NCI-H82 (cell line): ENCODE results near the gene GALK2.
"Not testable (repeated sequence)": the region's sequence is repeated elsewhere in the genome, so short reads cannot be mapped to it uniquely, and the experiment has no call there.

ENCODE experiments used
- DNase-seq: peaks from one replicate; lab custom pipeline; 2025; lab: John Stamatoyannopoulos, UW

The GALK2 gene

GRCh38 chr15:49223536-49224274, 53.7 kb downstream of the GALK2 start:
- DNase-seq, result no peak

- peak; percentile 64 for DNase-seq
These were observed 55.7 kb downstream of the GALK2 start for GRCh38 chr15:49225572-49226281.

- no peak for DNase-seq
These were observed 57.6 kb downstream of the GALK2 start for GRCh38 chr15:49227602-49228001.

- DNase-seq, result no peak
These were observed 59.9 kb downstream of the GALK2 start for GRCh38 chr15:49229922-49230321.

GRCh38 chr15:49232236-49232806, 62.3 kb downstream of the GALK2 start:
- no peak for DNase-seq

GRCh38 chr15:49235446-49236124, 65.5 kb downstream of the GALK2 start:
- DNase-seq, result peak; percentile 82

GRCh38 chr15:49236869-49237268, 66.8 kb downstream of the GALK2 start:
- DNase-seq, result peak; percentile 12

- DNase-seq, result peak; percentile 25
These were observed 68.3 kb downstream of the GALK2 start for GRCh38 chr15:49238342-49238741.

- no peak for DNase-seq
These were observed 69.1 kb downstream of the GALK2 start for GRCh38 chr15:49239105-49239504.

GRCh38 chr15:49242820-49243219, 72.8 kb downstream of the GALK2 start:
- DNase-seq, result no peak

GRCh38 chr15:49247556-49248110, 77.6 kb downstream of the GALK2 start:
- DNase-seq, result no peak

- no peak for DNase-seq
These were observed 78.2 kb downstream of the GALK2 start for GRCh38 chr15:49248291-49248690.

GRCh38 chr15:49255966-49256759, 86.1 kb downstream of the GALK2 start:
- DNase-seq, result peak; percentile 67

- not testable (repeated sequence) for DNase-seq
These were observed 95.1 kb downstream of the GALK2 start for GRCh38 chr15:49265117-49265516.

- DNase-seq, result no peak
These were observed 95.9 kb downstream of the GALK2 start for GRCh38 chr15:49265911-49266310.

- DNase-seq, result no peak
These were observed 100.7 kb downstream of the GALK2 start for GRCh38 chr15:49270541-49271421.

- DNase-seq, result no peak
These were observed 103.8 kb downstream of the GALK2 start for GRCh38 chr15:49273734-49274318.

GRCh38 chr15:49278751-49279150, 108.7 kb downstream of the GALK2 start:
- peak; percentile 86 for DNase-seq

GRCh38 chr15:49279521-49280456, 109.7 kb downstream of the GALK2 start:
- DNase-seq, result no peak
